GM10266 (cell line): ENCODE measurements around the gene YBEY.

Source experiments
- DNase-seq: peaks from one replicate; pipeline ENCODE4 v3.0.0; 2012; ENCODE audit errors: extremely low spot score
- TF ChIP-seq, protein P1 (sequence below): IDR thresholded peaks from 2 replicates; pipeline ENCODE4 v1.5.1; 2012; ENCODE audit warnings: mild to moderate bottlenecking, low read depth; ENCODE audit not compliant: control insufficient read depth, insufficient read depth; ENCODE audit errors: missing control alignments

The YBEY gene

DNA sequence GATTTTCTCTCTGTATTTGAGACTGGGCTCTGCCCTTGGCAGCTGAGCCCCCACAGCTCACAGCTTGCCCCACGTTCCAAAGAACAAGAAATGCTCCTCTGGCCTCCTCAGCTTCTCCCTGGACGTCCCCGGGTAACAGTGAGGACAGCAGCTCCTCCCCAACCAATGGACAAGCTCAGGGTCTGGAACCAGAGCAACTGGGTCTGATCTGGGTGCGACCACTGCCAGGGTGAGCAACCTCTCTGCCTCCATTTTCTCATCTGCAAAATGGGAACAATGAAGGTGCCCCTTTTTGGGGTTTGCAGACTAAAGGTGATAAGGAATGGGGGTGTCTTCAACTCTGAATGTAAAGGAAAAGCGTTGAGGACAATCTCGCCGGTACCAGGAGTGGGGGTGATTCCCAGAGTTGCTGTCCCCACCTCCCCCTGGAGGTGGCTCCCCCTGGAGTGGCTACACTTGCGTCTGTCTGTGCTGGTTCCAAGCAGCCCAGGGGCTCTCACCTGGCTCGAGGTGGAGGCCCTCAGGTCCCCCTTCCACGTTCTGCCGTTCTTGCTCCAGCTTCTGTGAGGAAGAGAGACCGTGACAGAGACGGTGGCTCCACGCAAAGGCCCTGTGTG lies 30.7 kb downstream of the YBEY start:
- TF ChIP-seq, protein P1, sequence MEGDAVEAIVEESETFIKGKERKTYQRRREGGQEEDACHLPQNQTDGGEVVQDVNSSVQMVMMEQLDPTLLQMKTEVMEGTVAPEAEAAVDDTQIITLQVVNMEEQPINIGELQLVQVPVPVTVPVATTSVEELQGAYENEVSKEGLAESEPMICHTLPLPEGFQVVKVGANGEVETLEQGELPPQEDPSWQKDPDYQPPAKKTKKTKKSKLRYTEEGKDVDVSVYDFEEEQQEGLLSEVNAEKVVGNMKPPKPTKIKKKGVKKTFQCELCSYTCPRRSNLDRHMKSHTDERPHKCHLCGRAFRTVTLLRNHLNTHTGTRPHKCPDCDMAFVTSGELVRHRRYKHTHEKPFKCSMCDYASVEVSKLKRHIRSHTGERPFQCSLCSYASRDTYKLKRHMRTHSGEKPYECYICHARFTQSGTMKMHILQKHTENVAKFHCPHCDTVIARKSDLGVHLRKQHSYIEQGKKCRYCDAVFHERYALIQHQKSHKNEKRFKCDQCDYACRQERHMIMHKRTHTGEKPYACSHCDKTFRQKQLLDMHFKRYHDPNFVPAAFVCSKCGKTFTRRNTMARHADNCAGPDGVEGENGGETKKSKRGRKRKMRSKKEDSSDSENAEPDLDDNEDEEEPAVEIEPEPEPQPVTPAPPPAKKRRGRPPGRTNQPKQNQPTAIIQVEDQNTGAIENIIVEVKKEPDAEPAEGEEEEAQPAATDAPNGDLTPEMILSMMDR, result no peak
- DNase-seq, result no peak

DNA sequence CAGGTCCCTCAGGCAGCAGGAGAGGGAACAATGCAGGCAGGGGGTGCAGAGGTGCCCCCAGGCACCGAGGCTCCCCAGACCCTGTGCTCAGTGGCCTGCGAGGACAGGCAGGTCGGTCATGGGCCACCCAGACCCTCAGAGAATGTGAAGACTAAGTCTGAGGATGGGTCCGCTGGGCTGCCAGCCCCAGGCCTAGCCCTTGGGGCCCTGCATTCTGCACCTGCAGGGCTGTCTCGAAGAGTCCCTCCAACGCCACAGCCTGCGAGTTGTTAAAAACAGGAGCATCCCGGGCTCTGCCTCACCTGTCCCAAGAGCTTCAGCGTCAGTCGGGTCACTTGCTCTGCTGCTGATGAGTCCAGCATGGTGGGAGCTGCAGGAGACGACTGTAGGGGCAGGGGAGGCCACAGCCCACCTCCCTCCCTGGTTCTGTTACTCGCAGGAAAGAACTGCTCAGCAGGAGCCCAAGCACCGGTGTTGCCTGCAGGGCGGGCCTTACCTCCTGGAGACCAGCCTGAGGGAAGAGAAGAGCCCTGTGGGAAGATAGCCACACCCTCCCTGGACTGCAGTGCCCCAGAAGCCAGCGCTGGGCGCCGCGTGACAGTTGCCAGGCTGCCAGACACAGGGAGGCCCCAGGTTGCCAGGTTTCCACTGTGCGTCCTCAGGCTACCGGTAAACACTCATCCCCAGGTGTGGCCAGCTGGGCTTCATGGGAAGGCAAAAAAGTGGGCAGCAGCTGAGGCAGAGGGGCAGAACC lies 31.7 kb downstream of the YBEY start:
- no peak for DNase-seq
- TF ChIP-seq, protein P1, result no peak

DNA sequence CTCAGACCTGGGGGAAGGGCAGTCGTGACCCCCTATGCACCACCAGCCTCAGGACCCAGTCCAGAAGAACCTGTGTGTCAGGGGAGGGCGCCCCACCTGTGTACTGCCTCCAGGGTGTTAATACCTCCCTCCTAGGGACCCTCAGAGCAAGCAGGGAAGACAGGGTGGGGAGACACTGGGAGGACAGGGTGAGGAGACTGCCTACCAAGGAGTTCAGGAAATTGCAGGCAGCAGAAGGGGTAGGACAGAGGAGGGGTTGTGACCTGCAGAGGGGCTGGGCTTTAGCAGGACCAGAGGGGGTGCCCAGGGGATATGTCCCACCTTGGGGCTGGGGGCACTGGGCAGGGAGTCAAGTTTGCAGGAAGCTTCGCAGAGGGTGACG lies 32.3 kb downstream of the YBEY start:
- TF ChIP-seq, protein P1, result no peak
- no peak for DNase-seq

DNA sequence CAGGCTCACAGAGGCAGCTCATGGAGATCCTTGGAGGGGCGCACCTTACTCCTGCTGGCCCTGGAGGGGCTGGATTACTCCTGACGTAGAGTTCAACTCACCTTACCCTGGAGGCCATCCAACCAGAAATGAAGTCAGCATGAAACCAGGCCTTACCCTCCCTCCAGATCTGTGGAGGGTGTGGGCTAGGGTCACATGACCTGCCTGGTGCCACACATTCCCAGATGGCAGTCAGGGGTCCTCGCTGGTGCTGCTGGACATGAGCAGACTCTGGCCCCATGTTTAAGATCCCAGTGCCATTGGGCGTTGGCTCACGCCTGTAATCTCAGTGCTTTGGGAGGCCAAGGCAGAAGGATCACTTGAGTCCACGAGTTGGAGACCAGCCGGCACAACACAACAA lies 33.0 kb downstream of the YBEY start:
- DNase-seq, result no peak
- TF ChIP-seq, protein P1, result no peak

DNA sequence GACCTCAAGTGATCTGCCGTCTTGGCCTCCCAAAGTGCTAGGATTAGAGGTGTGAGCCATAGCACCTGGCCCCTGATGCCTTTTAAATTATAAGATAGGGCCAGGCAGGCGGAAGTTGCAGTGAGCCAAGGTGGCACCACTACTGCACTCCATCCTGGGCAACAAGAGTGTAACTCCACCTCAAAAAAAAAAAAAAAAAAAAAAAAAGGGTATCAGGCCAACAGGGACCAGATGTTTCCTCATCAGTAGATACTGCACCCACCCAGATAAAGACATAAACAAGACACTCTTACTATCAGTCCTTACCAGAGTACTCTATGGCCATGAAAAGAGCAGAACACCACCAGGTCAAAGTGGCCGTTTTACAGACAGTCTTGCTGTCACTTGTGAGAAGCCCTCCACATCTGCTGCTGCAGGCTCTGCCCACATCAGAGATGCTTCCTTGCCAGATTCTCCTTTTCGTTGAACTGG lies 34.2 kb downstream of the YBEY start:
- DNase-seq, result no peak
- TF ChIP-seq, protein P1, result no peak

DNA sequence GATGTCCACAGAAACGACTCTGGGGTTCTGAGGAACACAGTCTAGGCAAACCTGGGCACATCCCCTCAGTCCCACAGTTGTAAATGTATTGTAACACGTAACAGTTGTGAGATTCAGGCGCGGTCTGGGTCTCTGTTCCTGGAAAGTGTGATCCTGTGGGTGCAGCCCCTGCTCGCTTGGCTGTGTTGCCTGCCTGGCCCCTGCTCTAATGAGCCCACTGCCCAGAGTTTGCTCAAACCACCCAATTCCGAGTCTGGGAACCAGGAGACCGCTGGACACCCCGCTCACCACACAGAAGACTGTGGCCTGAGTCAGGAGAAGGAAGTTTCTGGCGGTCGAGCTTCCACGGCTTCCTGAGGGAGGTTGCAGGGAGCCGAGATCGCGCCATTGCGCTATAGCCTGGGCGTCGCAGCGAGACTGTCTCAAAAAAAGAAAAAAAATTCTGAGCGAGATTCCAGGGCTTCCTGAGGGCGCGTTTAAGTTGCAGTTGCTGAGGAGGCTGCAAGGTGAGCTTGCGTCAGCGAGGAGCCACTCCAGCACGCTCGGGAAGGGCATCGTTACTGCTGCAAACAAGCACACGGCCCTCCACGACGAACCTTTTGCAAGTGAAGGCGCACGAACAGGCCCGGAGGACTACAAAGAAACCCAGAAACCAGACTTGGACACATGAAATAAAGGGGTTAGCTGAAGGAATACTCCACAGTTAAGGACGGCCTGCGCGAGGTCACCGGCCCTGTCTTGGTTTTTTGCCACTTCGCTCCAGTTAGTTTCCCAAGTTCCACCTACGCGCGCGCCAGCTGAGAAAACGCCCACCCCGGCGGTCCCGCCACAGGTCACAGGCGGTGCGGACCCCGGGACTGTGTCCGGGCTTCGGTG lies 36.4 kb downstream of the YBEY start:
- DNase-seq, result no peak
- TF ChIP-seq, protein P1, result no peak

DNA sequence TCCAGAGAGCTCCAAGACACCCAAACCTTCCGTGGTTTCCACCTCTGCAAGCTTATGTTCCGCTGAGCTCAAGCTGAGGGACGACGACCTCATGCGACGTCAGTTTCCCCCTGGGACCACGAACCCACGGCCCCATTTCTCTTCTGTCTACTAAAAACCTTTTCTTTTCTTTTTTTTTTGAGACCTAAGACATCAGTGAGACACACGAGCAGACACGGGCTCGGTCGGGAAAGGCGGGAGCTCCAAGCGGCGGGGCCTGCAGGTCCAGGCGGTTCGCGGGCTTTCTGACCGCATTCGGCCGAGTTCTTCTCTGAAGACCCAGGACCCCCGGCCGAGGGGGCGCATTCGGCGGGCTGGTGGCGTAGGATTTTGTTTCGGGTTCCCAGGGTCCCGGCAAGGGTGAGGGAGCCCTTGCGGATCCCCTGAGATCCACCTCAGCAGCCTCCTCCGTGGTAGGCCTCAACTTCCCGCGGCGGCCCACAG lies 37.1 kb downstream of the YBEY start:
- TF ChIP-seq, protein P1, result no peak
- DNase-seq, result no peak
